ENCODE measurements around the gene HOOK1.
"Not testable (repeated sequence)": the region's sequence is repeated elsewhere in the genome, so short reads cannot be mapped to it uniquely, and the experiment has no call there.

Gene HOOK1

DNA sequence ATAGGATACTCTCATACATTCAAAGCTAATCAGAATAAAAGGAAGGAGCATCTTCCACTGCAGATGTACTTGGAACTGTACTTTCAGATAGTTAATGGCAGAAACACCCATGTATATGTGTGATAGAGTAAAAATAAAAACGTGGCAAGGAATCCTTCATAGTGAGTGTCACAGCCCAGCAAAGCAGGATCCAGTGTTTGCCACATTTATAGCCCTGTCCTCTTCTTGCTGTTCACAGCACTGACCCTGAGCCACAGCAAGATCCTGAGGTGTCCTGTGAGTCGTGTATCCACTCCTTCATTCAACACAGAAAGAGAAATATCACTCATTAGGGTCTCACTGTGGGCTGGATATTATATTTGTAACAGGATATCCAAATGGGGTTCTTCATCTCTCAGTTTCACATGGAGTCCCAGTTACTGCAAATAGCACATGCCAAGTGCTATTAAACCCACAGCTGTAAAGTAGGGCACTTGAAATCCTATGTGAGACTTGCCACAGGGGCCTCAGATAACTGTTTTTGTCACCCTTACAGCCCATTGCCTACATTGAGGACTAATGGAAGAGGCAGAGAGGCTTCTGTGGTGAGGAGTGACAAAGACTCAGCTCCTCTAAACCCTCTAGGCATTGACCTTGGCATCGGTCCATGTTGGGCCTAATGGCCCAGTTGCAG is 70.5 kb downstream of the HOOK1 start:
- no peak for DNase-seq (ENCODE audit: low read depth in 2 of 2)

GRCh38 chr1:59892841-59893811 is 78.4 kb downstream of the HOOK1 start:
- no peak for DNase-seq (ENCODE audit: low read depth in 2 of 2)

DNA sequence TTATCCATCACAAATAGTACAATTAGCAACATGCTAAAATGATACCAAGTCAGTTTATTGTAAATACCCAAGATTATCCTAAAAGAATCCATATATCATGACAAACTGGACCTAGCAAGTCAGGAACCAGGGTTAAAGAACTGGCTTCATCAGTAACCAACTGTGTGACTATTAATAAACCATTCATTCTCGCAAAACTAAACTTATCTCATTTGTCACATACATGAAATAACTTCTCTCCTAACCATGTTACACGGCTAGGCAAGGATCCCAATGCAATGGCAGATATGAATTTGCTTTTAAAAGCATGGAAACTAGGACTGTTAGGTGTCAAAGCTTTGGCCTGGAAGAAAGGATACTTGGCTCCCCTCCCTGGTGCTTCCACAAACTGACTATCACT is 82.4 kb downstream of the HOOK1 start:
- DNase-seq (ENCODE audit: low read depth in 2 of 2) = no peak

- peak in 1 of 2 experiments; percentile 7 for DNase-seq (ENCODE audit: low read depth in 2 of 2)
Observed at GRCh38 chr1:59898927-59899326, 84.2 kb downstream of the HOOK1 start.

- DNase-seq (ENCODE audit: low read depth in 2 of 2) = no peak
Observed at GRCh38 chr1:59900640-59901039, 85.9 kb downstream of the HOOK1 start.

- DNase-seq (ENCODE audit: low read depth in 2 of 2) = no peak
Observed at GRCh38 chr1:59901770-59902388, 87.1 kb downstream of the HOOK1 start.

DNA sequence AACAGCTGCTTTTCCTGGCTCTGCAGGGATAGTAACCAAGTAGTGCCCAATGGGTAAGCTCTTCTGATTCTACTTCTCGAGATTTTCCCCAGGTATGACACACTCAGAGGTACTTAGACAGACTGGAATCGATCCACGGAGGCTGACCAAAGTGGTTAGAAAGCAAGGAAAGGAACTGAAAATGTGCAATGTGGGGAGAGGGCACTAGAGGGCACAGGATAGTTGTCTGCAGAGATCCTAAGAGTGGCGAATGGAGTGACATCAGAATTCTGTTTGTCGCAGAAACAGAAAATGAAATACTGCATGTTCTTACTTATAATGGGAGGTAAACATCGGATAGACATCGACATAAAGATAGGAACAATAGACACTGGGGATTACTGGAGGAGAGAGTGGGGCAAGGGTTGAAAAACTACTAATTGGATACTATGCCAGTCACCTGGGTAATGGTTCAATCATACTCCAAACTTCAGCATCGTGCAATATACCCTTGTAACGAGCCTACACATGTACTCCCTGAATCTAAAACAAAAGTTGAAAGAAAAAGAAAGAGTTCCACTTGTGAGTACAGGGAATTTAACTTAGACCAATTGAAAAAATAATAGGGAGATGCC is 88.5 kb downstream of the HOOK1 start:
- DNase-seq (ENCODE audit: low read depth in 2 of 2) = no peak

GRCh38 chr1:59906931-59907330 is 92.2 kb downstream of the HOOK1 start:
- DNase-seq (ENCODE audit: low read depth in 2 of 2) = no peak

GRCh38 chr1:59908084-59908483 is 93.3 kb downstream of the HOOK1 start:
- DNase-seq (ENCODE audit: low read depth in 2 of 2) = no peak

DNA sequence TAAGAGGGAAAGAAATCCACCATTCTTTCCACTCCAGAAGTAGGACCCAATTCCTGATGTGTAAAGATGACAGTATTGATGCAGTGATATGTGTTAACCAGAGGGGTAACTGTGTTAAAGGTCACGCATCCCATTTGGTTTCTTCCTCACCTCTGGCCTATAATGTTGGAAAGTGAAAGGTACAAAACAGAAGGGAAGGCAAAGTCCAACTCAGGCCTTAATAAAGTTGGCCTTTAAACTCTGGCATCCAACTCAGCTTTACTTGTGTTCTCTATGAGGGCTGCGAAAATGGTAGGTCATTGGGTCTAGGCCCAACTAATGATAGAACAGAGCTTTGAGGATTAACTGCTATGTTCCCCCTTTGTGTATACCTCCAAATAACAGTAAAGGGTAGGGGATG is 93.9 kb downstream of the HOOK1 start:
- no peak for DNase-seq (ENCODE audit: low read depth in 2 of 2)

DNA sequence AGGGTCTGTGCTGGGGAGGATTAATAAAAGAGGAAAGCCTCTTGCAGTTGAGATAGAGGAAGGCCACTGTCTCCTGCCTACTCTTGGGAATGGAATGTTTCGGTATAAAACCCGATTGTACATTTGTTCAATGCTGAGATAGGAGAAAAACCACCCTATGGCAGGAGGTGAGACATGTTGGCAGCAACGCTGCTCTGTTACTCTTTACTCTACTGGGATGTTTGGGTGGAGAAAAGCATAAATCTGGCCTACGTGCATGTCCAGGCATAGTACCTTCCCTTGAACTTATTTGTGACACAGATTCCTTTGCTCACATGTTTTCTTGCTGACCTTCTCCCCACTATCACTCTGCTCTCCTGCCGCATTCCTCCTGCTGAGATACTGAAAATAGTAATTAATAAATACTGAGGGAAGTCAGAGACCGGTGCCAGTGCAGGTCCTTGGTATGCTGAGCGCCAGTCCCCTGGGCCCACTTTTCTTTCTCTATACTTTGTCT is 100.1 kb downstream of the HOOK1 start:
- DNase-seq (ENCODE audit: low read depth in 2 of 2) = not testable (repeated sequence)

- no peak for DNase-seq (ENCODE audit: low read depth in 2 of 2)
Observed at GRCh38 chr1:59915516-59915915, 100.8 kb downstream of the HOOK1 start.

DNA sequence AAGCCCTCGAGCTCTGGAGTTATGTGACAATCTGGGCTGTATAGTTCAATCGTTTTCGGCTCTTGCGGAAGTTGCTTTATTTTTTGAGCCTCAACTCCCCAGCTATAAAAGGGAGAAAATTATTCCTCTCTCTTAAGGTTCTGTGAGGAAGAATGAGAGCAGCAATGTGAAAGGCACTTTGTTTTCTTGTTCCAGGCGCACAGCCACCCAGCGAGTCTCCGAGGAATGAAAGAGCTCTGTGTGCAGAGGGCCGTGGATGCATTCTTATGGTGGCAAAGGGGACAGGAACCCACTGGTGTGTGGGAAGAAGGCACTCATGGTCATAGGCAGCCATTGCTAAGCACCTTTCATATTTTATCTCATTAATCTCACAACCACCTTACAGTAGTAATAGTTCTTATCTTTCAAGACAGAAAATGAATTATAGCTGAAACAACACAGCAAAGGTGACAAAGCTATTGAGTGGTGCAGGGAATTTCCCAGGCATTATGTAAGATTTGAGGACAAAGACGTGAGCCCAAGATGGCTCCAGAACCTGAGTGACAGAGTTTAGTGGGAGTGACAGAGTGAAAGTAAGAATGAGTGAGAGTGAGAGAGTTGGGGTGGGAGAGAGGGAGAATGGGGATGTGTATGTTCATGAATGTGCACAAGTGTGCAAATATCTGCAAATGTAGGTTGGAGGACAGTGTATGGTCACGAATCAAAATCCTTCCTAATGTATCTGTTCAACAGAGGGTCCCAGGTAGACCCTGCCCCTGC is 102.5 kb downstream of the HOOK1 start:
- no peak for DNase-seq (ENCODE audit: low read depth in 2 of 2)

DNA sequence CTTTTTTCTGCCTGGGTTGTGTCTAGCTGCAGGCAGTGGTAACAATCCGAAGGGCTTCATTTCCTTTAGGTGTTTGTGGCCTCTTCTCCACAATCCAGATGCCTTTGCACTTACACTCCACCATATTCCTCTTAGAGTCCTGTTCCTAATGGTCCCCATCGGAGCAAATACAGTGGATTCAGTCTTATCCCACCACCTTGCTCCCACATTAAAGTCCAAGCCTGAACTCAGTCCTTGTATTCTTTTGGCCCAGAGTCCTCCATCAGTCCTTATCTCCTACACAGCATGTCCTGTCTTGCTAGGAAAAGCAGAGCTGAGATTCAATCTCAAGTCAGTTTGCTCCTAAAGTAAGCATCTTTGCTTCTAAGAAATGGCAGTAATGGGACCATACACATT is 103.0 kb downstream of the HOOK1 start:
- DNase-seq (ENCODE audit: low read depth in 2 of 2) = no peak

DNA sequence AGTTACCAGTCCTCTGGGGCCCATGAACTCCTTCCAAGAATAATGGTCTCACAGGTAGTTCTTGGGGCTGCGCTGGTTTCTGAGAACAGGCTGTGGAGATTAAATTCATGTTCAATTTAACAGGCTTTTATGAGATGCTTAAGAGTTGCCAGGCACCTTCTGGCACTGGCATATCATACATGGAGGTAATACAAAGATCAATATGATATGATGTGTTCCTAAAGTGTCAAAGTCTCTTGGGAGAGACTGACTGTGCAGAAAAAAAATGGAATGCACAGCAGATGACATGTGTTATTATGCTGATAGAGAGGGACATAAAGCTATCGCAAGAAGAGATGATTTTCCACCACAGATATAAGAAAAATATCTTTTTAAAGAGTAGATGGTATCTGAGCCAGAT is 105.0 kb downstream of the HOOK1 start:
- no peak for DNase-seq (ENCODE audit: low read depth in 2 of 2)

- DNase-seq (ENCODE audit: low read depth in 2 of 2) = not testable (repeated sequence)
Observed at GRCh38 chr1:59921258-59921899, 106.6 kb downstream of the HOOK1 start.

- no peak for DNase-seq (ENCODE audit: low read depth in 2 of 2)
Observed at GRCh38 chr1:59924653-59925052, 109.9 kb downstream of the HOOK1 start.
